Smooth muscle cell (in vitro differentiated cells): ENCODE results near the gene GADD45B. TPM values are rescaled to one million over a fixed set of nuclear protein-coding genes. Genes with fewer than 3 reads are reported as not detected.

ENCODE experiments used
- DNase-seq: peaks from one replicate; lab custom pipeline; 2025; ENCODE audit not compliant: unreplicated experiment; lab: John Stamatoyannopoulos, UW
- H2AFZ ChIP-seq: fragments of 200-600 bp; sonication (generic); 2 replicates; pipeline ENCODE4 v1.6.0; 2016; ENCODE audit warnings: antibody characterized with exemption, low read depth, mild to moderate bottlenecking
- H3F3A ChIP-seq: fragments of 200-600 bp; sonication (generic); 2 replicates; pipeline ENCODE4 v1.6.0; 2017; ENCODE audit warnings: antibody characterized with exemption, low read depth
- H3K27ac ChIP-seq: fragments of 200-600 bp; sonication (generic); 2 replicates; pipeline ENCODE4 v1.5.1; 2016; ENCODE audit warnings: low read depth, mild to moderate bottlenecking
- H3K27me3 ChIP-seq: fragments of 200-600 bp; sonication (generic); 2 replicates; pipeline ENCODE4 v1.6.1; 2016; ENCODE audit warnings: low read depth, mild to moderate bottlenecking
- H3K36me3 ChIP-seq: fragments of 200-600 bp; sonication (generic); 2 replicates; pipeline ENCODE4 v1.5.1; 2016; ENCODE audit warnings: low read depth
- H3K4me1 ChIP-seq: fragments of 200-600 bp; sonication (generic); 2 replicates; pipeline ENCODE4 v1.5.1; 2016; ENCODE audit warnings: low read depth
- H3K4me2 ChIP-seq: fragments of 200-600 bp; sonication (generic); 2 replicates; pipeline ENCODE4 v1.6.0; 2016; ENCODE audit warnings: mild to moderate bottlenecking
- H3K4me3 ChIP-seq: fragments of 200-600 bp; sonication (generic); 2 replicates; pipeline ENCODE4 v1.5.1; 2016; ENCODE audit warnings: mild to moderate bottlenecking
- H3K79me2 ChIP-seq: fragments of 200-600 bp; sonication (generic); 2 replicates; pipeline ENCODE4 v1.6.0; 2016; ENCODE audit warnings: low read depth, mild to moderate bottlenecking
- H3K9ac ChIP-seq: fragments of 200-600 bp; sonication (generic); 2 replicates; pipeline ENCODE4 v1.6.0; 2016; ENCODE audit warnings: low read depth
- H3K9me3 ChIP-seq: fragments of 200-600 bp; sonication (generic); replicated peaks from 2 replicates; pipeline ENCODE4 v1.5.1; 2016; ENCODE audit warnings: low read depth
- H4K20me1 ChIP-seq: fragments of 200-600 bp; sonication (generic); 2 replicates; pipeline ENCODE4 v1.6.0; 2016; ENCODE audit warnings: low read depth
- WGBS: methylation state at CpG from one replicate; pipeline ENCODE4 v1.1.7; 2016; ENCODE audit warnings: low lambda C conversion rate; 5-methylcytosine and 5-hydroxymethylcytosine counted together
- polyA plus RNA-seq: library from polyadenylated mRNA; unstranded; fragments of >200 nt; fragmentation: Nextera tagmentation; extraction: Ambion mirVana; gene quantifications from 2 replicates; pipeline ENCODE4 v1.2.1, GENCODE V29; 2016
- total RNA-seq: library from RNA; depleted of rRNA; stranded (reverse); fragments of >200 nt; gene quantifications from 2 replicates; pipeline ENCODE4 v1.2.3, GENCODE V29; 2014
- TF ChIP-seq, protein P1 (sequence below): fragments of 200-600 bp; sonication (generic); IDR thresholded peaks from 2 replicates; pipeline ENCODE4 v1.5.1; 2017; ENCODE audit warnings: borderline replicate concordance, mild to moderate bottlenecking, antibody characterized with exemption; ENCODE audit not compliant: insufficient read depth, poor library complexity, severe bottlenecking

Gene GADD45B
- total and polyA plus RNA-seq, 2 experiments from 2014 or later: 252 to 533 TPM

DNA sequence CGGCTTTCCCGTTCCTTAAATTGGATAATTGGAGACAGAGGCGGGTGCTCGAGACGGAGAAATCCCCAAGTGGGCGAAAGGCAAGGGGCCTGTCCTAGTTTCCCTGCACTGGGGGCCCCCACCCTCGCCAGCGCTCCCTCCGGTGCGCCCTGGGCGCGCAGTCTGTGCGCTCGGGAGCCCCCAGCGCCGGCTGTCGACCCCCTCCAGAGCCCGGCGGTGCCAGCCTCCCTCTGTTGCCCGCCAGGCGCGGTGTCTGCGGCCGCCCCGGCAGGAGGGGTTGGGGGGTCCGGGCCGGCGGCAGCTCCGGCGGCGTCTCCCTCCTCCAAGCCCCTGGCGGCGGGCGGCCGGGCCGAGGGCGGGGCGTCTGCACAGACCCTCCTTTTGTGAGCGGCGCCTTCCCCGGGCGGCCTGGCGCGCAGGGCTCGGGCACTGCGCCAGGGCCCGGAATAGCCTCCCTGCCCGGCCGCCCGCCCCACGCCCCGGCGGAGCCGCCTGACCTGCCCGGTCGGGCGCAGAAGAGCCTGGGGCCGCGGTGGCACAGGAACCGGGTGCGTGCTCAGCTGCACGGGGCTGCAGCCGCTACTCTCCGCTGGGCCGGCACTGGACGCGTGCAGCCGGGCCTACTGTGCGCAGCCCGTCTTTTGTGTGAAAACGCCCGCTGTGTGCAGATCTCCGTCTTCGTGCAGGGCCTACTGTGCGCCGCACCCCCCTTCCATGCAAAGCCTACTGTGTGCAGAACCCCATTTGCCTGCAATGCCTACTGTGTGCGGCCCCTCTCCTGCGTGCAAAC lies 13.2 kb downstream of the GADD45B start:
- peaks cover 13% of the 10 kb centered on the region for H3F3A ChIP-seq
- H3K27me3 ChIP-seq: no peaks in the 10 kb centered on the region
- H3K4me2 ChIP-seq: peak overlapping the region; percentile 89
- no peaks in the 10 kb centered on the region for H3K4me1 ChIP-seq
- peak overlapping the region; percentile 60 for H3K9ac ChIP-seq
- peak overlapping the region; percentile 45 for H3K4me3 ChIP-seq
- H3K9me3 ChIP-seq: no peaks in the 10 kb centered on the region
- H3K27ac ChIP-seq: peak overlapping the region; percentile 67
- WGBS: 12% methylated on average over 63 of the region's 78 CpGs
- H4K20me1 ChIP-seq: no peaks in the 10 kb centered on the region
- no peaks in the 10 kb centered on the region for H3K79me2 ChIP-seq
- peak overlapping the region; percentile 37 for H2AFZ ChIP-seq
- TF ChIP-seq, protein P1, sequence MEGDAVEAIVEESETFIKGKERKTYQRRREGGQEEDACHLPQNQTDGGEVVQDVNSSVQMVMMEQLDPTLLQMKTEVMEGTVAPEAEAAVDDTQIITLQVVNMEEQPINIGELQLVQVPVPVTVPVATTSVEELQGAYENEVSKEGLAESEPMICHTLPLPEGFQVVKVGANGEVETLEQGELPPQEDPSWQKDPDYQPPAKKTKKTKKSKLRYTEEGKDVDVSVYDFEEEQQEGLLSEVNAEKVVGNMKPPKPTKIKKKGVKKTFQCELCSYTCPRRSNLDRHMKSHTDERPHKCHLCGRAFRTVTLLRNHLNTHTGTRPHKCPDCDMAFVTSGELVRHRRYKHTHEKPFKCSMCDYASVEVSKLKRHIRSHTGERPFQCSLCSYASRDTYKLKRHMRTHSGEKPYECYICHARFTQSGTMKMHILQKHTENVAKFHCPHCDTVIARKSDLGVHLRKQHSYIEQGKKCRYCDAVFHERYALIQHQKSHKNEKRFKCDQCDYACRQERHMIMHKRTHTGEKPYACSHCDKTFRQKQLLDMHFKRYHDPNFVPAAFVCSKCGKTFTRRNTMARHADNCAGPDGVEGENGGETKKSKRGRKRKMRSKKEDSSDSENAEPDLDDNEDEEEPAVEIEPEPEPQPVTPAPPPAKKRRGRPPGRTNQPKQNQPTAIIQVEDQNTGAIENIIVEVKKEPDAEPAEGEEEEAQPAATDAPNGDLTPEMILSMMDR: no peak
- no peak for DNase-seq
- no peaks in the 10 kb centered on the region for H3K36me3 ChIP-seq

DNA sequence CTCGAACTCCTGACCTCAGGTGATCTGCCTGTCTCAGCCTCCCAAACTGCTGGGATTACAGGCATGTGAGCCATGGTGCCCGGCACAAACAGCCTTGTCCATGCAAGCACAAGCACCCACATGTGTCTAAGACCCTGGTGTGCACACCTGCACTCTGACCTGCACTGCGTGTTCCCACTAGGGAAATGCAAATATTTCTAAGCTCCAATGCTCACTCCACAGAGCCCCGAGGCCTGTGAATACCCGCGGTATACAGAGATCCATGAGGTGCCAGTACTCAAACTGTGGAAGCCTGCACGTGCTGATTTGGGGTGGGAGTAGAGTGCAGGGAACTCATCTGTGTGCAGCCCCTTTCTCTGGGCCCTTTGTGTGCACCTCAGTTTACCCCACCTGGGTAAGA lies 14.7 kb downstream of the GADD45B start:
- Histone ChIP-seq H3K9ac (no peak overlapping the region), H2AFZ (no peak overlapping the region), H3K36me3 (no peaks in the 10 kb centered on the region), H3K4me1 (peaks cover 8% of the 10 kb centered on the region), H3K27ac (no peak overlapping the region), H3K9me3 (no peaks in the 10 kb centered on the region), H3K4me2 (no peak overlapping the region), H3F3A (peaks cover 13% of the 10 kb centered on the region), H3K79me2 (no peaks in the 10 kb centered on the region), H3K27me3 (no peaks in the 10 kb centered on the region), H3K4me3 (no peak overlapping the region), H4K20me1 (no peaks in the 10 kb centered on the region)
- no peak for DNase-seq
- TF ChIP-seq, protein P1: no peak
- WGBS: 89% methylated on average over 7 of the region's 7 CpGs

DNA sequence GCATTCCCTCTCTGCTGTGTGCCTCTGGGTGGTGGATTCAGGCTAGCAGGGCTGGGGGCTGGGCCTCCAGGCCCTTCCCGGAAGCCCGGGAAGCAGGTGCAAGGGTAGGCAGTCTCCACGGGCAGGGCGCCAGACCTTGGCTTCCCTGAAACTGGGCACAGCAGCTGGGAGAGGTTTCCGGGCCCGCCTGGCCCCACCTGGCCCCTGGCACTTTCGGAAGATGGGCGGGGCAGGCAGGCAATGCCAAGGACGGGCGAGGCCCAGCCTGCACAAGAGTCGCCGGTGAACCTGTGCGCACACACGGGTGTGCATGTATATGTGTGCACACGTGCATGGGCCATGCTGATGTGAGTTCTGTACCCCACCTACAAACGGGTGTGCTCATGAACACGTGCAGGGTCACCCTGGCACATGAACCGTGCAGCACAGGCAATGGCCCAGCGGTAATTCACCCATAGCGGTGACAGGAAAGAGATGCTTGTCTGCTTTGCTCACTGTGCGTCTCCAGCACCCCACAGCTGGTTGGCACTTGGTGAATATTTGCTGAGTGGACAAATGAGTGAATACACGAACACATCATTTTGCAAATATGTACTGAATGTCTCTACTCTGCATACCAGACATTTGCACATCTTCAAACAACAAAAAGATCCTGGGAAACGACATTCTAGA lies 15.3 kb downstream of the GADD45B start:
- H3K27me3 ChIP-seq: no peaks in the 10 kb centered on the region
- peaks cover 13% of the 10 kb centered on the region for H3F3A ChIP-seq
- H3K27ac ChIP-seq: peak overlapping the region; percentile 92
- WGBS: 73% methylated on average over 23 of the region's 23 CpGs
- no peak overlapping the region for H2AFZ ChIP-seq
- H3K9ac ChIP-seq: no peak overlapping the region
- no peak overlapping the region for H3K4me3 ChIP-seq
- no peak for DNase-seq
- TF ChIP-seq, protein P1: no peak
- no peaks in the 10 kb centered on the region for H3K9me3 ChIP-seq
- peaks cover 9% of the 10 kb centered on the region for H3K4me1 ChIP-seq
- no peak overlapping the region for H3K4me2 ChIP-seq
- no peaks in the 10 kb centered on the region for H4K20me1 ChIP-seq
- H3K36me3 ChIP-seq: no peaks in the 10 kb centered on the region
- H3K79me2 ChIP-seq: no peaks in the 10 kb centered on the region
